ENCODE measurements around the gene UNC119B. TPM values are rescaled to one million over a fixed set of nuclear protein-coding genes. Genes with fewer than 3 reads are reported as not detected.

Gene UNC119B
- total RNA-seq, 1 donor, result 23.2 TPM

GRCh38 chr12:120757949-120758348 is 47.7 kb downstream of the UNC119B start:
- no peaks in the 10 kb centered on the region for H3K79me2 ChIP-seq (ENCODE audit: insufficient read depth, low read length)
- no peak for DNase-seq (ENCODE audit: insufficient read length, low spot score, missing footprints)
- H2AFZ ChIP-seq (ENCODE audit: low read length), result no peak overlapping the region
- TF ChIP-seq, protein P1, sequence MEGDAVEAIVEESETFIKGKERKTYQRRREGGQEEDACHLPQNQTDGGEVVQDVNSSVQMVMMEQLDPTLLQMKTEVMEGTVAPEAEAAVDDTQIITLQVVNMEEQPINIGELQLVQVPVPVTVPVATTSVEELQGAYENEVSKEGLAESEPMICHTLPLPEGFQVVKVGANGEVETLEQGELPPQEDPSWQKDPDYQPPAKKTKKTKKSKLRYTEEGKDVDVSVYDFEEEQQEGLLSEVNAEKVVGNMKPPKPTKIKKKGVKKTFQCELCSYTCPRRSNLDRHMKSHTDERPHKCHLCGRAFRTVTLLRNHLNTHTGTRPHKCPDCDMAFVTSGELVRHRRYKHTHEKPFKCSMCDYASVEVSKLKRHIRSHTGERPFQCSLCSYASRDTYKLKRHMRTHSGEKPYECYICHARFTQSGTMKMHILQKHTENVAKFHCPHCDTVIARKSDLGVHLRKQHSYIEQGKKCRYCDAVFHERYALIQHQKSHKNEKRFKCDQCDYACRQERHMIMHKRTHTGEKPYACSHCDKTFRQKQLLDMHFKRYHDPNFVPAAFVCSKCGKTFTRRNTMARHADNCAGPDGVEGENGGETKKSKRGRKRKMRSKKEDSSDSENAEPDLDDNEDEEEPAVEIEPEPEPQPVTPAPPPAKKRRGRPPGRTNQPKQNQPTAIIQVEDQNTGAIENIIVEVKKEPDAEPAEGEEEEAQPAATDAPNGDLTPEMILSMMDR (IDR thresholded peaks at IDR 0.05; ENCODE audit: extremely low read depth, low read depth, low read length), result no peak
- H3K4me3 ChIP-seq (ENCODE audit: insufficient read depth, low read length), result no peak overlapping the region
- no peak overlapping the region for H3K4me2 ChIP-seq (ENCODE audit: insufficient read depth, low read length)
- no peaks in the 10 kb centered on the region for H3K4me1 ChIP-seq (ENCODE audit: insufficient read depth, low read length)
- no peaks in the 10 kb centered on the region for H4K20me1 ChIP-seq (ENCODE audit: insufficient read depth, low read length)
- H3K36me3 ChIP-seq (ENCODE audit: insufficient read depth, low read length), result peaks cover 8% of the 10 kb centered on the region
- no peak overlapping the region for H3K27ac ChIP-seq (ENCODE audit: low read depth, low read length)
- H3K27me3 ChIP-seq (ENCODE audit: insufficient read depth, low read length), result no peaks in the 10 kb centered on the region
- no peaks in the 10 kb centered on the region for H3K9me3 ChIP-seq (ENCODE audit: low read depth, low read length)

- H3K4me1 ChIP-seq (ENCODE audit: insufficient read depth, low read length), result no peaks in the 10 kb centered on the region
- no peaks in the 10 kb centered on the region for H4K20me1 ChIP-seq (ENCODE audit: insufficient read depth, low read length)
- H2AFZ ChIP-seq (ENCODE audit: low read length), result no peak overlapping the region
- DNase-seq (ENCODE audit: insufficient read length, low spot score, missing footprints), result no peak
- TF ChIP-seq, protein P1 (IDR thresholded peaks at IDR 0.05; ENCODE audit: extremely low read depth, low read depth, low read length), result no peak
- H3K4me2 ChIP-seq (ENCODE audit: insufficient read depth, low read length), result no peak overlapping the region
- H3K79me2 ChIP-seq (ENCODE audit: insufficient read depth, low read length), result no peaks in the 10 kb centered on the region
- no peak overlapping the region for H3K4me3 ChIP-seq (ENCODE audit: insufficient read depth, low read length)
- H3K9me3 ChIP-seq (ENCODE audit: low read depth, low read length), result no peaks in the 10 kb centered on the region
- no peak overlapping the region for H3K27ac ChIP-seq (ENCODE audit: low read depth, low read length)
- peaks cover 13% of the 10 kb centered on the region for H3K36me3 ChIP-seq (ENCODE audit: insufficient read depth, low read length)
- no peaks in the 10 kb centered on the region for H3K27me3 ChIP-seq (ENCODE audit: insufficient read depth, low read length)
These were observed 48.7 kb downstream of the UNC119B start for GRCh38 chr12:120758798-120759590.

GRCh38 chr12:120759591-120760348 is 49.5 kb downstream of the UNC119B start:
- Histone ChIP-seq H3K36me3 (ENCODE audit: insufficient read depth, low read length) (peaks cover 20% of the 10 kb centered on the region), H3K79me2 (ENCODE audit: insufficient read depth, low read length) (no peaks in the 10 kb centered on the region), H3K9me3 (ENCODE audit: low read depth, low read length) (no peaks in the 10 kb centered on the region), H3K4me2 (ENCODE audit: insufficient read depth, low read length) (no peak overlapping the region), H4K20me1 (ENCODE audit: insufficient read depth, low read length) (no peaks in the 10 kb centered on the region), H3K4me1 (ENCODE audit: insufficient read depth, low read length) (no peaks in the 10 kb centered on the region), H3K4me3 (ENCODE audit: insufficient read depth, low read length) (no peak overlapping the region), H2AFZ (ENCODE audit: low read length) (no peak overlapping the region), H3K27me3 (ENCODE audit: insufficient read depth, low read length) (no peaks in the 10 kb centered on the region), H3K27ac (ENCODE audit: low read depth, low read length) (no peak overlapping the region)
- DNase-seq (ENCODE audit: insufficient read length, low spot score, missing footprints), result peak; percentile 48
- TF ChIP-seq, protein P1 (IDR thresholded peaks at IDR 0.05; ENCODE audit: extremely low read depth, low read depth, low read length), result no peak

All from osteoblast (primary cell).